Vagina (tissue), 2 donors: ENCODE measurements around the gene NNMT. TPM values are rescaled to one million over a fixed set of nuclear protein-coding genes. Genes with fewer than 3 reads are reported as not detected.

Experiments
- DNase-seq, 2 donors: peaks; one replicate each; pipeline ENCODE4 v3.0.0-alpha.2; 2017; ENCODE audit errors: extremely low spot score in 2 of 2
- H3K27ac ChIP-seq: fragments of 200-600 bp; sonication (generic); one replicate; pipeline ENCODE4 v1.5.1; 2019
- H3K27me3 ChIP-seq: fragments of 200-600 bp; sonication (generic); one replicate; pipeline ENCODE4 v1.5.1; 2019
- H3K36me3 ChIP-seq, 2 donors: fragments of 200-600 bp; sonication (generic); one replicate each; pipeline ENCODE4 v1.5.1; 2017 to 2019
- H3K4me1 ChIP-seq: fragments of 200-600 bp; sonication (generic); one replicate; pipeline ENCODE4 v1.5.1; 2019
- H3K4me3 ChIP-seq, 2 donors: fragments of 200-600 bp; sonication (generic); 1 replicate in 1 of 2; 2 replicates in 1 of 2; pipeline ENCODE4 v1.5.1; 2016 to 2019
- H3K9me3 ChIP-seq: fragments of 200-600 bp; sonication (generic); one replicate; pipeline ENCODE4 v1.5.1; 2019
- POLR2A ChIP-seq, 2 donors: fragments of 450-650 bp; IDR thresholded peaks; one replicate each; pipeline ENCODE4 v1.6.1; 2017; ENCODE audit warnings: antibody characterized with exemption in 2 of 2, mild to moderate bottlenecking in 2 of 2, moderate library complexity in 2 of 2
- POLR2AphosphoS5 ChIP-seq, 2 donors: sonication (generic); formaldehyde crosslinking; IDR thresholded peaks; one replicate each; pipeline ENCODE4 v1.9.0; 2017; ENCODE audit warnings: antibody characterized with exemption in 2 of 2, mild to moderate bottlenecking in 2 of 2, low read depth in 1 of 2; ENCODE audit not compliant: insufficient read depth in 1 of 2
- intact Hi-C: fragments of 100-400 bp; cut with DNase I; formaldehyde crosslinking; loops from one replicate; pipeline ENCODE4 v1.15.1; 2023
- total RNA-seq: library from RNA; depleted of rRNA; stranded (reverse); fragments of >200 nt; gene quantifications from one replicate; pipeline ENCODE4 v1.2.3, GENCODE V29; 2016
- TF ChIP-seq, protein P1 (sequence below), 3 experiments: fragments of 450-650 bp in 2 of 3; fragments of 200-600 bp in 1 of 3; sonication (generic) in 1 of 3; IDR thresholded peaks; one replicate each; pipeline ENCODE4 v1.5.1; 2017 to 2019; ENCODE audit warnings: antibody characterized with exemption in 3 of 3, mild to moderate bottlenecking in 2 of 3, moderate library complexity in 2 of 3

The NNMT gene
- total RNA-seq, 1 donor from 2014 or later, result 898 TPM

DNA sequence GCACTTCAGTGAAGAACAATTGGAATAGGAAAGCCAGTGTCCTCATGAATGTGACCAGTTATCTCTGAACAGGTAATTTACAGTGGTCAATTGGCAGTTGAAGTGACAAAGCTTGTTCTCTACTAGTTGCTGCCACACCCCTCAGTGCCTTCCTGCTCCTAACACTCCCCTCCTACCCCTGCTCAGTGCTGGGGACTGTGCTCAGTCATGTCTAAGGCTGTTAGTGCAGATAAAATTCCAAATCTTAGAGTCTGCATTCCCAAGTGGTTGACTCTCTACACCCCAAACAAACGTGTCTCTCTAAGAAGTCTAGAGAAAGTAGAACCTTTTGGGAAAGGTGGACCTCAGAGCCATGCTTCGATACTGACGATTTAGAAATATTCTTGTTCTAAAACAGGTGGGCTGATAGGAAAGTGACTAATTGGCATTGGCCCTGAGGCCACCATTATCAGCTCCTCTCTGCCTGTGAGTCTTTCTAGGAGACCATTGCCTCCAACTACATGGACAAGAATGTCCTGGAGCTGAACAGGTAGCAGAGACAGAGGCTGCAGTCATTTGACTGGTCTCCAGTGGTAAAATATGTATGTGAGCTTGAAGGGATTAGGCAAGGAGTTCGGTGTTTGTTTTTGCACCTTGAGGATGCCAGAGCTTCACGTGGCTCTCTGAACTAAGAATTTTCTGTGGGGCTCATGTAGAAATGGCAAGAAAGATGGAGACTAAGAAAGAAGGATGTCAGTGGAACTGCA lies 22.1 kb upstream of the NNMT start:
- Histone ChIP-seq H3K4me3 (no peak overlapping the region), H3K4me1 (no peaks in the 10 kb centered on the region), H3K9me3 (no peaks in the 10 kb centered on the region), H3K27me3 (no peaks in the 10 kb centered on the region), H3K36me3 (no peaks in the 10 kb centered on the region), H3K27ac (no peak overlapping the region)
- intact Hi-C loops, result loop anchor here (10.0 kb wide), 1 partner anchor 491 kb away; no protein-coding TSS in a partner anchor
- no peak for TF ChIP-seq POLR2AphosphoS5 (IDR thresholded peaks at IDR 0.05; ENCODE audit: insufficient read depth in 1 of 2, low read depth in 1 of 2)
- TF ChIP-seq, protein P1, sequence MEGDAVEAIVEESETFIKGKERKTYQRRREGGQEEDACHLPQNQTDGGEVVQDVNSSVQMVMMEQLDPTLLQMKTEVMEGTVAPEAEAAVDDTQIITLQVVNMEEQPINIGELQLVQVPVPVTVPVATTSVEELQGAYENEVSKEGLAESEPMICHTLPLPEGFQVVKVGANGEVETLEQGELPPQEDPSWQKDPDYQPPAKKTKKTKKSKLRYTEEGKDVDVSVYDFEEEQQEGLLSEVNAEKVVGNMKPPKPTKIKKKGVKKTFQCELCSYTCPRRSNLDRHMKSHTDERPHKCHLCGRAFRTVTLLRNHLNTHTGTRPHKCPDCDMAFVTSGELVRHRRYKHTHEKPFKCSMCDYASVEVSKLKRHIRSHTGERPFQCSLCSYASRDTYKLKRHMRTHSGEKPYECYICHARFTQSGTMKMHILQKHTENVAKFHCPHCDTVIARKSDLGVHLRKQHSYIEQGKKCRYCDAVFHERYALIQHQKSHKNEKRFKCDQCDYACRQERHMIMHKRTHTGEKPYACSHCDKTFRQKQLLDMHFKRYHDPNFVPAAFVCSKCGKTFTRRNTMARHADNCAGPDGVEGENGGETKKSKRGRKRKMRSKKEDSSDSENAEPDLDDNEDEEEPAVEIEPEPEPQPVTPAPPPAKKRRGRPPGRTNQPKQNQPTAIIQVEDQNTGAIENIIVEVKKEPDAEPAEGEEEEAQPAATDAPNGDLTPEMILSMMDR (IDR thresholded peaks at IDR 0.05), result no peak
- no peak for TF ChIP-seq POLR2A (IDR thresholded peaks at IDR 0.05)
- DNase-seq, result peak; percentile 49 to 52

DNA sequence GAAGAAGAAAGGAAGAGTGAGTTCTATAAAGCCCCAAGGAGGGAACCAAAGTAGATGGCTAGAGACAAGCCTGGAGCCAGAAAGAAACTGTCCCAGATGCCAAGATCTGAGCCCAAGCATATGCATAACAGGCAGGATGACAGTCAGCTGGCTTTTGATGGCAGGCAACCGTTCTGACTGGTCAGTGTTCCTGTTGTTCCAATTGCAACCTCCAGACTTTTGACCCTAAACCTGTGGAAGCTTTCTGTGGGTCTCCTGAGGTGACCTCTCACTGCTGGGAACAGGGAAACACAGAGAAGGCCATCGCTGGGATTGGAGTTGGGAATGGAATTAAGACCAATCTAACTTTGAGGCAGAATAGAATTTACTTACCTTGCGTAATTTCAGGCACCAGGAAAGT lies 21.6 kb upstream of the NNMT start:
- no peak overlapping the region for H3K27ac ChIP-seq

DNA sequence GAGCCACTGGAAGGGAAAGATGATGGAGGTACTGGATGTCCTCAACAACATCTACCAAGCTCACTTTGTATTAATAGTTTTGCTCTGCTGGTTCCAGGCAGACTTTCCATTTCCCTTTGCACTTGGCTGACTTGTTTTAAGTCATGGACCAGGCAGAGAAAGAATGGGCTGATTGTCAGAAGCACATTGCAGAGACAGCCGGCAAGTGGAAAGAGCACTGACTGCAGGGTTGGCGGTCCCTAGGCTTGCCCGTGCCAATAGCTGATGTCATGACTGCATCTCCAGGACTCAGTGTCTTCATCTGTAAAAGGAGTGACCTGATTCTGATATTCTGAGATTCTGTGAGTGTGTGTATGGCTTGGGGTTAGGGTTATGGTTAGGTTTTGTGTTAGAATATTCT lies 20.9 kb upstream of the NNMT start:
- Histone ChIP-seq H3K27me3 (no peaks in the 10 kb centered on the region), H3K9me3 (no peaks in the 10 kb centered on the region), H3K4me1 (peaks cover 10% of the 10 kb centered on the region), H3K36me3 (no peaks in the 10 kb centered on the region), H3K4me3 (no peak overlapping the region), H3K27ac (no peak overlapping the region)
- TF ChIP-seq, protein P1 (IDR thresholded peaks at IDR 0.05), result no peak
- no peak for TF ChIP-seq POLR2AphosphoS5 (IDR thresholded peaks at IDR 0.05; ENCODE audit: insufficient read depth in 1 of 2, low read depth in 1 of 2)
- TF ChIP-seq POLR2A (IDR thresholded peaks at IDR 0.05), result no peak
- DNase-seq, result peak; percentile 40 to 77
- intact Hi-C loops, result loop anchor here (10.0 kb wide), 1 partner anchor 490 kb away; no protein-coding TSS in a partner anchor

More for the DNA sequence above, 21.6 kb upstream of the NNMT start:
- TF ChIP-seq POLR2A (IDR thresholded peaks at IDR 0.05), result no peak
- TF ChIP-seq, protein P1 (IDR thresholded peaks at IDR 0.05), result no peak
- no peak for TF ChIP-seq POLR2AphosphoS5 (IDR thresholded peaks at IDR 0.05; ENCODE audit: insufficient read depth in 1 of 2, low read depth in 1 of 2)
- Histone ChIP-seq H3K36me3 (no peaks in the 10 kb centered on the region), H3K4me3 (no peak overlapping the region), H3K4me1 (peaks cover 4% of the 10 kb centered on the region), H3K9me3 (no peaks in the 10 kb centered on the region), H3K27me3 (no peaks in the 10 kb centered on the region)
- peak in 1 of 2 donors; percentile 72 for DNase-seq
- intact Hi-C loops, result loop anchor here (10.0 kb wide), 1 partner anchor 490 kb away; no protein-coding TSS in a partner anchor

DNA sequence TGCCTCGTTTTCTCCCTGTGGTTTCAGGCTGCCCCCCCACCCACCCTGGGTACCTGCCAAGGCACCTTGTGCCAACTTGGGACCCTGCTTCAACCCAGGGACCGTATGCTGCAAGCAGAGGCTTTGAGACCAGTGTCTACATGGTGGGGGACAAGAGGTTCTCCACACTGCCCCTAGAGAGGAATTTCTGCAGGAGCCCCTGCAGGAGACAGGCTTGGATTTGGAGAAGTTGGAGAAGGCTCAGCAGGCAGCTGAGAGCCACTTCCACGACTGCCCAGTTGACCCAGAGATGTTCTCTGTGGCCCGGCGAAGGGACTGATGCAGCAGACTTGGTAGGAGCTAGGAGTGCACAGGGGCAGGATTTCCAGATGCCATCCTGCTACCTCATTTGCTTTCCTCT lies 20.1 kb upstream of the NNMT start:
- DNase-seq, result peak; percentile 54 to 81
- H3K4me3 ChIP-seq, result no peak overlapping the region
- TF ChIP-seq POLR2A (IDR thresholded peaks at IDR 0.05), result no peak
- TF ChIP-seq POLR2AphosphoS5 (IDR thresholded peaks at IDR 0.05; ENCODE audit: insufficient read depth in 1 of 2, low read depth in 1 of 2), result no peak
- TF ChIP-seq, protein P1 (IDR thresholded peaks at IDR 0.05), result no peak

More for the DNA sequence above, 20.1 kb upstream of the NNMT start:
- no peak overlapping the region for H3K27ac ChIP-seq
- intact Hi-C loops, result loop anchor here (10.0 kb wide), 1 partner anchor 489 kb away; no protein-coding TSS in a partner anchor
- no peaks in the 10 kb centered on the region for H3K27me3 ChIP-seq
- H3K36me3 ChIP-seq, result no peaks in the 10 kb centered on the region
- H3K4me1 ChIP-seq, result peaks cover 18% of the 10 kb centered on the region
- no peaks in the 10 kb centered on the region for H3K9me3 ChIP-seq
